ENCODE data around the gene GALNS.
"Not testable (repeated sequence)": the region's sequence is repeated elsewhere in the genome, so short reads cannot be mapped to it uniquely, and the experiment has no call there.

The GALNS gene

GRCh38 chr16:88856828-88857727 is at the start of gene GALNS, which contains the start of gene TRAPPC2L:
Gene GALNS (minus strand): TSS chr16:88856947. CDS start chr16:88856877, 70 bp downstream.
Gene TRAPPC2L (plus strand): TSS chr16:88857127. CDS start chr16:88857151, 24 bp downstream.
- peak; percentile 57 to 100 (median 96) for DNase-seq

GRCh38 chr16:88906020-88906419 is 49.3 kb upstream of the GALNS start:
- DNase-seq, result no peak

- peak in 1 of 56 donors; percentile 22 for DNase-seq
These were observed 48.8 kb upstream of the GALNS start for GRCh38 chr16:88905563-88905962.

GRCh38 chr16:88904676-88905365 is 48.1 kb upstream of the GALNS start:
- DNase-seq, result no peak

GRCh38 chr16:88903267-88903666 is 46.5 kb upstream of the GALNS start:
- no peak for DNase-seq

- no peak for DNase-seq
These were observed 46.0 kb upstream of the GALNS start for GRCh38 chr16:88902744-88903143.

- no peak for DNase-seq
These were observed 45.1 kb upstream of the GALNS start for GRCh38 chr16:88901718-88902337.

- no peak for DNase-seq
These were observed 43.9 kb upstream of the GALNS start for GRCh38 chr16:88900662-88901052.

GRCh38 chr16:88899901-88900661 is 43.3 kb upstream of the GALNS start:
- DNase-seq, result no peak

GRCh38 chr16:88897696-88898425 is 41.1 kb upstream of the GALNS start:
- no peak for DNase-seq

GRCh38 chr16:88896238-88897070 is 39.7 kb upstream of the GALNS start:
- DNase-seq, result no peak

- DNase-seq, result no peak
These were observed 38.6 kb upstream of the GALNS start for GRCh38 chr16:88895335-88895734.

- DNase-seq, result no peak
These were observed 38.0 kb upstream of the GALNS start for GRCh38 chr16:88894681-88895300.

GRCh38 chr16:88894266-88894665 is 37.5 kb upstream of the GALNS start:
- DNase-seq, result not testable (repeated sequence)

GRCh38 chr16:88893127-88893968 is 36.6 kb upstream of the GALNS start:
- no peak for DNase-seq

- no peak for DNase-seq
These were observed 35.3 kb upstream of the GALNS start for GRCh38 chr16:88892065-88892464.

- DNase-seq, result no peak
These were observed 34.3 kb upstream of the GALNS start for GRCh38 chr16:88891083-88891482.

Data from amygdala (tissue), 56 donors.